Eye (tissue), 1 donor: ENCODE data around the gene DLGAP1.

ENCODE experiments used
- DNase-seq: peaks from one replicate; pipeline ENCODE4 v3.0.0-alpha.2; 2015

Gene DLGAP1

DNA sequence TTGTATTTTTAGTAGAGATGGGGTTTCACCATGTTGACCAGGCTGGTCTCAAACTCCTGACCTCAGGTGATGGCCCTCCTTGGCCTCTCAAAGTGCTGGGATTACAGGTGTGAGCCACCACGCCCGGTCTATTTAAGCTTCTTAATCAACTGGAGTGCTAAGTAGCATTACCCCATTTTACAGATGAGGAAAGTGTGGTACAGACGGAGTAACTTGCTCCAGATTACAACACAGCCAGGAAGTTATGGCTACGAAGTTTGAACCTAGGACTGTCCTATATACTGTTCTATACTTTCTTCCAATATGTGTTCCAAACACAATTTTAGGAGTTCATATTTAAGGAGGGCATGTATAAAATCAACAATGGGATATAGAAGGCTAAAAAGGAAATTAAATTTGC lies 807.5 kb downstream of the DLGAP1 start:
- DNase-seq: no peak

DNA sequence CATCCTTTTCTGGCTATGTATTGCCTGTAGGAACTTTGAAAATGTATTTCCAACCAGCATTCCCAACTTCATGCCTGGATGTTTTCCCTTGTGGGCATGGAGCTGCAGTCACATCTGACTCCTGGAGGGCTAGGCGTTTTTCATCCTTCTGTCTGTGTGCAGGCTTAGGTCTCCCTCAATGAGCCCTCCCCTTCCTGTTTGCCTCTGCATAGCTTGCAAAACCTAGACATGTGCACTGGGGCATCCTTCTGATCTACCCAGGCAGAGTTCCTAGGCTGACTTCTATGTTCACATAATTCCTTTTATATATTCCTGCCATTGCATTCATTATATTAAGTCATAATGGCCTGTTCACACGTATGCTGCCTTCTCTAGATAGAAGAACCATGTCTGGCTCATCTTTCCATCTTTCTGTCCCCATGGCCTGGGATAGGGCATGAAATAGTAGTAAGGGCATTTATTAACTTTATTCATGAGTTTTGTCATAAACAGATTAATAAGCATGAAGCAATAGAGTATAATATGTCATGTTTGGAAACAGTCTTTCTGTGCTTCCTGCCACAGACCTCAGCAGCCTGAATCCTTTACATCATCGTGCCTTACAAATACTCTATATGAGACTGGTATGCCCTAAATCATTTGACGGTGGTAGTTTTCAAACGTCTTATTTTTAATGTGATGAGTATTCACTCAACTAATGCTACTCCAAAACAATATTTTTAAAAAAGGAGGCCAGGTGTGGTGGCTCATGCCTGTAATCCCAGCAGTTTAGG lies 809.5 kb downstream of the DLGAP1 start:
- DNase-seq: no peak

- no peak for DNase-seq
These were observed 820.7 kb downstream of the DLGAP1 start for GRCh38 chr18:3634250-3634939.

DNA sequence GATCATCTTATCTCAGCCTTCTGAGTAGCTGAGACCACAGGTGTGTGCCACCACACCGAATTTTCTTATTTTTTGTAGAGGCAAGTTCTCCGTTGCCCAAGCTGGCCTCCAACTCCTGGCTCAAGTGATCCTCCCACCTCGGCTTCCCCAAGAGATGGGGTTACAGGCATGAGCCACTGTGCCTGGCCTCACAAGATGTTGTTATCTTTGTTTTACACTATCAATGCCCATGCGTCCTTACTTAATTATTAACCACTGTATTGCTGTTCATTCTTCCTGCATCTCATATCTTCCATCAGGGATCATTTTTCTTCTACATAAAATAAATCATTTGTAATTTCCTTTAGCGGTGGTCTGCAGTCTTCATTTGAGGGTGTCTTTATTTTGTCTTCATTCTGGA lies 823.2 kb downstream of the DLGAP1 start:
- DNase-seq: no peak

GRCh38 chr18:3626929-3627458 lies 828.1 kb downstream of the DLGAP1 start:
- DNase-seq: no peak

GRCh38 chr18:3625742-3626091 lies 829.4 kb downstream of the DLGAP1 start:
- no peak for DNase-seq

DNA sequence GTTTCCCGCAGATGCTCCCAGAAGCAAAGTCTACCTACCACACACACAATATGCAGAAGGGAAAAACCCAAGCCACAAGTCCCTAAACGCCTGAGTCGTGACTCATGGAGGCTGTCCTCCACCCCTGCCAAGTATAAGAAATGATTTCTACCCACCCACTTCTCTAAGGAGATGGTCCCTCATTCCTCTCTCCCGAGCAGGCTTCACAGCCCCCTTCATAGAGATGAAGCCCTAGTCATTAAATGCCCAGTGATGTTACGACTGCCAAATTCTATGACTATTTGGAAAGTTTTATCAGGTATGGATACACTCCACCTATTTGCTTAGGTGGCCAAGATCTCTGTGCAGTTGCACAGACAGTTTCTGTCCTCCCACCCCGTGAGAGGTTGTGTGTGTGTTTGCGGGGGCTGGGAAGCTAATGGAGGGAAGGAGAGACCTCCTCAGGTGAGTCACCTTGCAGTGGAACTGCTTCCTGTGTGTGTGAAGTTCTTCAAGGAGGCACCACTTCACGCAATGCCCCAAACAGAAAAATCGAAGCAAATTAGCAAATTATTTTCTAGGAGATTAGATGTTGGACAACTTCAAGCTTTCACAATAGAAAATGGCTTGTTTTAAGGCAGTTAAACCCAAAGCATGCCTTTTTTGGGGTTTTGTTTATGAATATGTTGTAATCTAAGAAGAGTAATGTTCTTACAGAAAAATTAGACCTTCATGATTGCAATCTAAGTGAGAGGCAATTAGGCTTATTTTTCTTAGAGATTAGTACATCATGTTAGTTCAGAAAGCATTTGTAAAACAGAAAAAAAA lies 830.0 kb downstream of the DLGAP1 start:
- peak; percentile 63 for DNase-seq

DNA sequence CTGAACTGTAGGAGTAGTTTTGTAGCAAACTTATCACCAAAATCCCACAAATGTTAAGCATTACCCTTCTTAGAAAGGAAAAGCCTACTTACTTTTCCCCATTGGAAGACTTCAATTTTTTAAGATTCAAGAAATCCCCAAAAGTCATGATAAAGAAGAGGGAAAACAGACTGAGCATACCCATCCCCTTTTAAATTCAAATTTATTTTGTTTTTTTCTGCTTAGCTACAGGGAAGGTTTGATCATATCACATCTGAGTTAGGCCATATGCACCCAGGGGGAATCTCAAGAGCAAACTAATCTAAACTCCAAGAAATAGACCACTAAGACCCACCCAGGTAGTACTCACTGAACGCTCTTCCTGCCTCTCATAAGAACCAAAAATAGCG lies 830.6 kb downstream of the DLGAP1 start:
- no peak for DNase-seq

- DNase-seq: peak; percentile 98
These were observed 831.1 kb downstream of the DLGAP1 start for GRCh38 chr18:3623769-3624545.

GRCh38 chr18:3620146-3621119 lies 834.7 kb downstream of the DLGAP1 start:
- no peak for DNase-seq

GRCh38 chr18:3619746-3620145 lies 835.4 kb downstream of the DLGAP1 start:
- no peak for DNase-seq

- no peak for DNase-seq
These were observed 835.9 kb downstream of the DLGAP1 start for GRCh38 chr18:3619222-3619621.

DNA sequence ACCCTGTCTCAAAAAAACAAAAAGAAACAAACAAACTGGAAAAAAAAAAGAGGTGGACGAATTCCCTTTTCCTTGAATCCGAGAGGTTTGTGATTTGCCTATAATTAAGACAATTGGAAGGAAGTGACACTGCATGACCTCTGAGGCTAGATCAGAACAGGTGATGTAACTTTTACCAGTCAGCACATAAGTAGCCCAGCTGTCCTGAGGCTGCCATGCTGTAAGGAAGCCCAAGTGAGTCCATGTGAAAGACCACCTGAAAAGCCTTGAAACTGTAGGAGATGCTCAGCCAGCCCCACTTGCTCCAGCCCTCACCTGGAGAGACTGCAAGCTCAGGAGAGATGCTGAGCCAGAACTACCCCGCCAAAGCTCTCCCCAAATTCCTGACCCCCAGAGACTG lies 838.4 kb downstream of the DLGAP1 start:
- no peak for DNase-seq

GRCh38 chr18:3616142-3616541 lies 839.0 kb downstream of the DLGAP1 start:
- no peak for DNase-seq

DNA sequence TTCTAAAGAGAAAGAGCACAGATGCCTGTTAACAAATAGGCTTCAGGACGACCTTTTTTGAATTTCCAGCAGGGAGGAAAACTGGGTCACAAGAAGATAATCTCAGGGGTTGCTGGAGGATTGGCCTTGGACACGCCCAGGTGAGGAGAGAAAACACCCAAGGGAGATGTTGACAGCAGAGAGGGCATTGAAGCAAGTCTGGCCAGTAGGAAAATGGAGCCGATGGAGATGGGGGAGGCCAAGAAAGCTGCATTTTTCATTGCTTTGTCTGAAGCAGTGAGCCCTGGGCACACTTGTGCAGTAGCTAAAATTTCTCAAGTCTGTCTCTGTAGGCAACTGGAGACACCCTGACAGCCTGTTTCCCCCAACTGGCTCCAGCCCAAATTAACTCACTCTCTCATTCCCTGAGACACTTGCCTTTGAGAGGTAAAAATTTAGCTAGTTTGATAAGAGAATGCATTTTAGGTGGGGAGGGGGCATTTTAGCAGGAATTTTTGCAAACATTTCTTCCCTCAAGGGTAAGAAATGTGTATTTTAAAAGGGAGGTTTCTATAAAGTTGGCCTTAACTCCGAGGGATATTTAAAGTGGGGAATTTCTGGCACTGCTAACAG lies 839.6 kb downstream of the DLGAP1 start:
- DNase-seq: no peak

GRCh38 chr18:3612315-3612714 lies 842.8 kb downstream of the DLGAP1 start:
- peak; percentile 52 for DNase-seq

- DNase-seq: peak; percentile 56
These were observed 843.6 kb downstream of the DLGAP1 start for GRCh38 chr18:3611313-3612090.

- DNase-seq: no peak
These were observed 844.3 kb downstream of the DLGAP1 start for GRCh38 chr18:3610813-3611212.

DNA sequence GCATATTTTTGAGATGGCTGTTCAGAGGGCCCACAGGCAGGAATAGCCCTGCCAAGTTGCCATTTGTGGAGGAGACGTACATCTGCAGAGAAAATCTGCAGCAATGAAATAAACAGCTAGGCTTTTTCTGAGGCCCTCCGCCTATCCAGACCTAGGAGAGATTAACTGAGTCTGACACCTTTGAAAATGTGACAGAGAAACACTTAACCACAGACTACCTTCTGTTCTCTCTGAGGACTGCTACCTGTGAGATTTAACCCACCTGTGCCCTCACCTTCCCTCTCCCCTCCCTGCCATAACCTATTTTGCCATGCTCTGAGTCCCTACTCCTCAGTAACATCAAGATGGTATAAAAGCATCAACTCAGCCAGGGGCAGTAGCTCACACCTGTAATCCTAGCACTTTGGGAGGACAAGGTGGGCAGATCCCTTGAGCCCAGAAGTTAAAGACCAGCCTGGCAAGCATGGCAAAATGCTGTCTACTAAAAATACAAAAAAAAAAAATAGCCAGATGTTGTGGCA lies 844.9 kb downstream of the DLGAP1 start:
- DNase-seq: no peak

DNA sequence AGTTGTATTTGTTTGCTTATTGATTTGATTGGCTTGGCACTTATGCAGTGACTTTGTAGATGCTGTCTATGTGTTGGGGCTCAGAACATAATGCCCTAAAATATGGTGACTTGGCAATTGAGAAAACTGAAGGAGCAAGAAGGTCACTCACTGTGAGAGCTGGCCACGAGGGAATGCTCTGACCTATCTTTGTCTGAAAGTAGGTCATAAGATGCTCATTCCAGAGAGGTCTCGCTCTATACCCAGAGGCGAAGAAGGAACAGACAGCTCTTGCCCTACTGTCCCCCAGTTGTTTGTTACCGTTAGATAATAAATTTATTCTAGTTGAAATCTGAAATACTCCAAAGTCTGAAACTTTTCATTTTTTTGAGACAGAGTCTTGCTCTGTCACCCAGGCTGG lies 846.6 kb downstream of the DLGAP1 start:
- DNase-seq: peak; percentile 58
